ENCODE measurements around the gene HOXA6.

The HOXA6 gene

DNA sequence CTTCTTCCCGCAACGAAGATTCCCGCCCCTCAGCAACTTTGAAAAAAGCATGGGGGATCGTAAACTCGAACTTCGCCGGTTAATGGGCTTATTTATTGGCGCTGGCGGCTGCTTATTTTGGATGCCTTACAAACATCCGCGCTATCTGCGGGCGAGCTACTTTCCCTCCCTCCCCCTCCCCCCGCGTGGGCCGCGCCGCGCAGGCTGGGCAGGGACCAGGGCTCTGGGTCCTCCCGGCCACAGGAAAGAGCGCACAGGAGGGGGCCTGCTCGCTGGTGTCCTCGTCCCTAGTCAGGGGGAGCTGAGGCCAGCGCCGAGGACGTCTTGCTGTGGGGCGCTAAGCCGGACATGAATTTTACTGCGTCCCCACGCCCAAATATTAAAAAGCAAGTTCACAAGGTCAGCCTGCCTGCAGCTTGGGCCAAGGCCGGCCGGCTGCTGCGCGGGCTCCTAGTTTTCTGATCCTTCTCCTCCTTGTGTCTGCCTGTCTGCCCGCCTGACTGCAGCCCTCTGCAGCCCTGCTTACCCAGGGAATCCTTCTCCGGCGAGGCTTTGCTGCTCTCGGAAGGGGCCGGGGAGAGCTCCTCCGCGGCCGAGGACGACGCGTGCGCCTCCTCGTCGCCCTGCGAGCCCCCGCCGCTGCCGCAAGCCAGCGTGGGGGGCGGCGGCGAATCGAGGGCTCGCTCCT is 25.4 kb upstream of the HOXA6 start:
- DNase-seq (ENCODE audit: low spot score), result no peak

GRCh38 chr7:27172315-27172774 is 24.8 kb upstream of the HOXA6 start:
- no peak for DNase-seq (ENCODE audit: low spot score)

- DNase-seq (ENCODE audit: low spot score), result no peak
Observed at GRCh38 chr7:27171637-27172314, 24.2 kb upstream of the HOXA6 start.

- DNase-seq (ENCODE audit: low spot score), result no peak
Observed at GRCh38 chr7:27171325-27171636, 23.7 kb upstream of the HOXA6 start.

- DNase-seq (ENCODE audit: low spot score), result no peak
Observed at GRCh38 chr7:27170426-27171324, 23.1 kb upstream of the HOXA6 start.

DNA sequence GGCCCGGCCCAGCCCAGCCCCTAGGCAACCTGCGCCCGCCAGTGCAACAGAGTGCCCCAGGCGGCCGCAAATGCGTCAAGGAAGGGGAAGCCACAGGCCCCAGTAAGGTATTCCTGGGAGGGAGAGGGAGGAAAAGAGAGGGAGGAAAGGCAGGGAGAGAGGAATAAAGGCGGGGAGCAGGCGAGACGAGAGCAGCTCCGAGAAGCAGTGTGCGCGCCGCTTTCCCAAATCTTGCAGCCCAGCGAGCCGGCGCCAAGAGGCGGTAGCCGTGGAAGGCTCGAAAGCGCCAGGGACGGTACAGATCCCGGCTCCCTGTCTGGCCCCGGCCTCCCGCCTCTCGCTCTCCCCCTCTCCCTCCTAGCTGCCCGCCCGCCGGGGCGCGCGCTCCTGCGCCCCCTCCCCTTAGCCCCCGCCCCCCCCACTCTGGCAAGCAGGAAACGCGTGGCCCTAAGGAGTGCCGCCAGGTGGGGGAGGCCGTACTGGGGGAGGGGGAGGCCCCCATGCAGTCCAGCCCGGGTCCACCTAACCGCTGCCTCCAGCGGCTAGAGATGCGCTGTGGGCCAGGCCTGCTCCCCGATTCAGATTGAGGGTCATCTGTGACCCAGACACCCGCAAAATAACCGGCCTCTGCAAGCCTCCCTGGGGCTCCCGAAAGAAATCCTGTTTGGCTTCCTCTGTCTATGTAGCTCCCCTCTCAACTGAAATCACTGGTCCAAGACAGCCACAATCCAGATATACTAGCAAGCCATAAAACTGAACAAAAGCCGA is 22.3 kb upstream of the HOXA6 start:
- DNase-seq (ENCODE audit: low spot score), result no peak

GRCh38 chr7:27168265-27168947 is 20.8 kb upstream of the HOXA6 start:
- no peak for DNase-seq (ENCODE audit: low spot score)

DNA sequence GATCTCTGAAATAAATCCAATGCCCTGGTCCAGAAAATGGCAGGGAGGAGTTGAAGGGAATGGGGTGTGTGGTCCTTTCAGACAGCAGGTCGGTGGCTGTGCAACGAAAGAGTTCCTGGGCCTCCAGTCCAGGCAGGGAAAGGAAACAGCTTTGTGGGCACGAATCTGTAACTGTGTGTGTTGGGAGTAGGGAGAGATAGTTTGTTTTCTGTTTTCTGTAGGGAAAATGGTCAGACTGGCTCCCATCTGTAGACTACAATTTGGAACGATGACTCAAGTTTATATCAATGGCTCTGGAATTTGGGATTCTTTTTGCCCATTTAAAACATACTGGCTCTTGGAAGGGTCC is 20.3 kb upstream of the HOXA6 start:
- no peak for DNase-seq (ENCODE audit: low spot score)

DNA sequence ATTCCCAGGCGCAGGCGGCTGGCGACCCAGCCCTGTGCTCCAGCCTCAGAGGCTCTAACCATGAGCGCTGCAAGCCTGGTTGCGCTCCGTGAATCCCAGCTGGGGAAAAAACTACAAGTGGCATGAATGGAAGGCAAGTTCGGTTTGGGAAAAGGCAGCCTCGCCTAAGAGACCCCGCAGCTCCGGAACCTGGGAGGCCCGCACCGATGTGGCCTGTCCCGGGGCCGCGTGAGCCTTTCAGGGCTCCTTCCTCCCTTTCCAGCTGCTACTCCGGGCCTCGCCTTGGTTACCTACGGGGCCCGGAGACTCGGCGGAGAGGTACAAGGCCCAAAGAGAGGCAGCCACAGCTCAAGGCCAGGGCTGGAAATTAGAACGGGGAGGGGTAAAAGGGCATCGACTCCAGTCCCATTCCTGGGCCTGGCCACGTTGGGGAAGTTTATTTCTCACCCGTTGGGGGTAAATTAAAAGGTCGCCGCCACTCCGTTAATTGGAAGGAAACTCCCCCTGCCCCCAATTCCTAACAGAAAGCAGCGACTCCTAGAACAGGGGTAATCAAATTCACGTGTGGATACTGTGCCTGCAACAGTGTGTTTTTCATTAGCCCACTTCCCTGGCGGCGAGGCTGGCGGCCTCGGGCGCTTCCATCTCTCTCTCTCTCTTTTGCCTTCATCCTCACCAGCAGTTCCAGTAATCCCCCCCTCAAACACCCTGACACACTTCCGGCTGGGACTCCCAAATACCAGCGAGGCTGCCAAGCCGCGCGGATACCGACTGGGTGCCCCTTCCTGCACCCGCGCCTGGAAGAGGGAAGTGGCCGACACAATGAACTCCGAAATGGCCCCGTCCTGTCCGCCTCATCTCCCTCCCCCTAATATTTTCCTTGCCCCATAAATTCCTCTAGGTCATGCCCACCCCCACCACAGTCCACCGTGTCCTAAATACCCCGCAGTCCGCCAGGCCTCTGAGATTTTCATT is 19.2 kb upstream of the HOXA6 start:
- no peak for DNase-seq (ENCODE audit: low spot score)

GRCh38 chr7:27165996-27166530 is 18.5 kb upstream of the HOXA6 start:
- DNase-seq (ENCODE audit: low spot score), result no peak

GRCh38 chr7:27165089-27165995 is 17.8 kb upstream of the HOXA6 start, which contains the start of gene HOXA9:
Gene HOXA9, minus strand, starts transcription at chr7:27165537. Its CDS starts 80 bp downstream, at chr7:27165457.
- DNase-seq (ENCODE audit: low spot score), result no peak

- DNase-seq (ENCODE audit: low spot score), result no peak
Observed at GRCh38 chr7:27164367-27165088, 17.0 kb upstream of the HOXA6 start.

DNA sequence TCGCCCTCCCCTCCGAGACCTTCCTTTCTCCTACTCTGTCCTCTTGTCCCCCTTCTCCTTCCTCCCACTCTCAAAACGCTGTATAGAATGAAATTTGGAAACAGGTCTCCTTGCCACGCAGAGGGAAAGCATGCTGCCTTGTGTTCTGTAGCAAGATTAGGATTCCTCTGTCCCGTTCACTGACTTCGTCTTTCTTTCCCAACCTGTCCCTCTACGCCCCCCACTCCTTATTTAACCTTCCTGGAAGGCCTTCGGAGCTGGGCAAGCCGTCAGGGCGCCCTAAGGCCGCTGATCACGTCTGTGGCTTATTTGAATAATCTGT is 16.4 kb upstream of the HOXA6 start:
- no peak for DNase-seq (ENCODE audit: low spot score)

DNA sequence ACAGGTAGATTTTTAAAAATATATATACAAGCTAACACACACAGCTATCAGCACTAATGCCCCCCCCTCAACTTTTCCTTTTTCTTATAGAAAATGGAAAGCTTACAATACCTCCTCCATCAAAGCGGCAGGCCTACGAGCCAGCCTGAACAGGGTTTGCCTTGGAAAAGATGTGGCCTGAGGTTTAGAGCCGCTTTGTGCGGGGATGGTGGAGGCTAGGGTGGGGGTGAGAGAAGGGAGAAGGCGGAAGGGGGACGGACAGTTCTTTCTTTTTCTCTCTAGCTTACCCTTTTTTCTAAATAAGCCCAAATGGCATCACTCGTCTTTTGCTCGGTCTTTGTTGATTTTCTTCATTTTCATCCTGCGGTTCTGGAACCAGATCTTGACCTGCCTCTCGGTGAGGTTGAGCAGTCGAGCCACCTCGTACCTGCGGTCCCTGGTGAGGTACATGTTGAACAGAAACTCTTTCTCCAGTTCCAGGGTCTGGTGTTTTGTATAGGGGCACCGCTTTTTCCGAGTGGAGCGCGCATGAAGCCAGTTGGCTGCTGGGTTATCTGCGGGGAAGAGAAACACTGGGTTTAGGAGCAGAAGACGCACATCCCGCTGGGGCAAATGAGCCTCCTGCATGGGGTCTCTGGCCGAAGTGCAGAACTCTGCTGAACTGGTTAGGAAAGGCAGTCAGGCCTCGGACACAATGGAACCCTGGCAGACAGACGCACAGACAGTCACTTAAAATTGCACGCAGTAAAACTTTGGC is 15.9 kb upstream of the HOXA6 start:
- DNase-seq (ENCODE audit: low spot score), result no peak

DNA sequence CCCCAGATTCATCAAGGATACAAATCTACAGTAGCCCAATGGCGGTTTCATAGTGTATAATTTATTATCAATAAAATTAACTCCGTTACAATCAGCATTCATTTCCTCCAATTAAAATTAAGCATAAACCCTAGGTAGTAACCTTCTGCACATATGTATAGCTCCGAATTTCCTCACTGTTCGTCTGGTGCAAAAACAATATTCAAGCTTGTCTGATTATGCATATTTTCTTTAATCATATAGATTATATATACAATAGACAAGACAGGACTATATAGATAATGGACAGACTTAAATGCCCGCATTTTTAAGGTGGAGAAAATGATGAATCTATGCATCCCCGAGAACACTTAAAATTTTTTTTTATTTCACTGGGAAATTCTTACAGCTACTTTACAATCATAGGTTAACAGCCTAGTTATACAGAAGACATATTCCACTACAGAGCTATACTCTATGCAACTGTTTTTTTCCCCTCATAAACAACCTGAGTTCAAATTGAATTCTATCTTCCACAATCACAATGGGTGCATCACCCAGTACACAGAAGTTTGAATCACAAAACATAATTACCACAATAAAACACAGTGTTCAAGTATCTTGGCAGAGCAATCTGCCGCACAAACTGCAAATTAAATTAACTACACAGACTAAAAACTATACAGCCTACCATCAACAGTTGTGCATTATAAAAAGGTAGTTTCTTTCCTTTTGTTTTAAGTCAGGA is 15.2 kb upstream of the HOXA6 start:
- no peak for DNase-seq (ENCODE audit: low spot score)

GRCh38 chr7:27161721-27162560 is 14.4 kb upstream of the HOXA6 start:
- DNase-seq (ENCODE audit: low spot score), result no peak

Data from activated CD4-positive, alpha-beta T cell treated with anti-CD3 and anti-CD28 coated beads, Interleukin-2, Interleukin-4, amounts not matched to agents 100 ng/mL and 50 ng/mL, durations not matched to agents 16 hours and 8 hours (primary cell).